GM18508 (cell line): ENCODE results near the gene DPH2.

Experiments used
- ATAC-seq: cut with Tn5 transposase; IDR thresholded peaks from one replicate; pipeline ENCODE4 v1.9.1; 2021; ENCODE audit warnings: moderate number of reproducible peaks; ENCODE audit not compliant: insufficient read depth, unreplicated experiment

The DPH2 gene, protein sequence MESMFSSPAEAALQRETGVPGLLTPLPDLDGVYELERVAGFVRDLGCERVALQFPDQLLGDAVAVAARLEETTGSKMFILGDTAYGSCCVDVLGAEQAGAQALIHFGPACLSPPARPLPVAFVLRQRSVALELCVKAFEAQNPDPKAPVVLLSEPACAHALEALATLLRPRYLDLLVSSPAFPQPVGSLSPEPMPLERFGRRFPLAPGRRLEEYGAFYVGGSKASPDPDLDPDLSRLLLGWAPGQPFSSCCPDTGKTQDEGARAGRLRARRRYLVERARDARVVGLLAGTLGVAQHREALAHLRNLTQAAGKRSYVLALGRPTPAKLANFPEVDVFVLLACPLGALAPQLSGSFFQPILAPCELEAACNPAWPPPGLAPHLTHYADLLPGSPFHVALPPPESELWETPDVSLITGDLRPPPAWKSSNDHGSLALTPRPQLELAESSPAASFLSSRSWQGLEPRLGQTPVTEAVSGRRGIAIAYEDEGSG

GRCh38 chr1:43969746-43970466, at the start of gene DPH2:
Gene DPH2, plus strand, starts transcription at chr1:43970010. Its CDS starts 166 bp downstream, at chr1:43970176.
- peak; percentile 42 for ATAC-seq

GRCh38 chr1:43921022-43921421, 48.8 kb upstream of the DPH2 start:
- ATAC-seq = no peak

GRCh38 chr1:43924516-43924915, 45.3 kb upstream of the DPH2 start:
- ATAC-seq = no peak

- ATAC-seq = no peak
Measured at GRCh38 chr1:43925846-43926245, 44.0 kb upstream of the DPH2 start.

DNA sequence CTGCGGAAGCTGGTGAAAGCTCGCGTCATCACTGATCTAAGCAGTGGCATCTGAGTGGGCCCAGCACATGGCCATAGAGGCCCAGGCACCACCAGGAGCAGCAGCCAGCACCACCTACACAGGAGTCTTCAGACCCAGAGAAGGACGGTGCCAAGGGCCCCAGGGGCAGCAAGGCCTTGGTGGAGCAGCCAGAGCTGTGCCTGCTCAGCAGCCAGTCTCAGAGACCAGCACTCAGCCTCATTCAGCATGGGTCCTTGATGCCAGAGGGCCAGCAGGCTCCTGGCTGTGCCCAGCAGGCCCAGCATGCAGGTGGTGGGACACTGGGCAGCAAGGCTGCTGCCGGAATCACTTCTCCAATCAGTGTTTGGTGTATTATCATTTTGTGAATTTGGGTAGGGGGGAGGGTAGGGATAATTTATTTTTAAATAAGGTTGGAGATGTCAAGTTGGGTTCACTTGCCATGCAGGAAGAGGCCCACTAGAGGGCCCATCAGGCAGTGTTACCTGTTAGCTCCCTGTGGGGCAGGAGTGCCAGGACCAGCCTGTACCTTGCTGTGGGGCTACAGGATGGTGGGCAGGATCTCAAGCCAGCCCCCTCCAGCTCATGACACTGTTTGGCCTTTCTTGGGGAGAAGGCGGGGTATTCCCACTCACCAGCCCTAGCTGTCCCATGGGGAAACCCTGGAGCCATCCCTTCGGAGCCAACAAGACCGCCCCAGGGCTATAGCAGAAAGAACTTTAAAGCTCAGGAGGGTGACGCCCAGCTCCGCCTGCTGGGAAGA, 39.5 kb upstream of the DPH2 start:
- no peak for ATAC-seq

DNA sequence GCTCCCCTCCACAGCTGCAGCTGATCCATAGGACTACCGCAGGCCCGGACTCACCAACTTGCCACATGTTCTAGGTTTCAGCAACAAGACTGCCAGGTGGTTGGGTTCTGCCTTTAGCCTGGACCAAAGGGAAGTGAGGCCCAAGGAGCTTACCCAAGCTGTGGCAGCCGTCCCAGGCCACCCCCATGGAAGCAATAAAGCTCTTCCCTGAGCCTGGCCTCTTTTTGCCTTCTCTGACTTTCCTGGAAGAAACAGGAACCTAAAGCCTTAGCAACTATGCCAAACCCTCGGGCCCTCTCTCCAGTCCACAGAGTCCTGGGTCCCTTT, 38.9 kb upstream of the DPH2 start:
- ATAC-seq = no peak

DNA sequence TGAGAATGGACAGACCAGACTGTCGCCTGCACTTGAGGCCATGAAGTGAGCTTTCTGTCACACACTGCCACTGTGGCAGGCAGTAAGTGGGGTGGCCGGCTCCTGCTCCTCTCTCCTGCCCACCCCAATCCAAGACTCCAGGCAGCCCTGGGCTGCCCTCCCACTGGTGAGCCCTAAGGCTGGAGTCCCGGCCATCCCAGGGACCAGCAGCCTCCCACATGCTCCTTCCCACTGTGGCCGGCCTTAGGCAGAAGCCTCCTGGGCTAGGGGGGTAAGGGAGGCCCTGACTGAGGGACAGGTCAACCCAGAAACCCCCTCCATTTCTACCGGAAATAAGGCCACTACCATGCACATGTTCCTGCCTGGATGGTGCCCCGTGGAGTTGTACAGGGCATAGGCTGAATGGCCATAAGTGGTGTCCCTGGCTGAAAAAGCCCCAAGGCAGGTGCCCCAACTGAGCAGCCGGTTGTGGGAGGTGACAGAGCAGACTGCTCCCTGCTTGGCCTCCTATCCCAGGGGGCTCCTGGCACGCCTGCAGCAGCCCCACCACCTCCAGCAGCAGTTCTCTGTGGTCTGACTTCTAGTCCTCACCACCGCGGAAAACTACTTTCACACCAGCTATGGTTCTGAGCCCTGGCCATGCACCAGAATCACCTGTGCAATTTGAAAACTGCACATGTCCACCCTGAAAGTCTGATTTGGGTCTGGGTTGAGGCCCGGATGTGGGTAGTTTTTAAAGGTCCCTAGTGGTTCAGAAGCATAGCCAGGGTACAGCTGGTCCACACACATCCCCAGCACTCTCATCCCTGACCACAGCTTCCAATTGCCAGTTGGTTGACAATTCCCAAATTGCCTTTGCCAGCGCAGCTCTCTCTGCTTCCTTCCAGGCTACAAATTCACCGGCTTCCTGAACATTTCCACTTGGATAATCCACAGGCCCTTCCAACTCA, 37.8 kb upstream of the DPH2 start:
- no peak for ATAC-seq

GRCh38 chr1:43932786-43933385, 36.9 kb upstream of the DPH2 start:
- no peak for ATAC-seq

DNA sequence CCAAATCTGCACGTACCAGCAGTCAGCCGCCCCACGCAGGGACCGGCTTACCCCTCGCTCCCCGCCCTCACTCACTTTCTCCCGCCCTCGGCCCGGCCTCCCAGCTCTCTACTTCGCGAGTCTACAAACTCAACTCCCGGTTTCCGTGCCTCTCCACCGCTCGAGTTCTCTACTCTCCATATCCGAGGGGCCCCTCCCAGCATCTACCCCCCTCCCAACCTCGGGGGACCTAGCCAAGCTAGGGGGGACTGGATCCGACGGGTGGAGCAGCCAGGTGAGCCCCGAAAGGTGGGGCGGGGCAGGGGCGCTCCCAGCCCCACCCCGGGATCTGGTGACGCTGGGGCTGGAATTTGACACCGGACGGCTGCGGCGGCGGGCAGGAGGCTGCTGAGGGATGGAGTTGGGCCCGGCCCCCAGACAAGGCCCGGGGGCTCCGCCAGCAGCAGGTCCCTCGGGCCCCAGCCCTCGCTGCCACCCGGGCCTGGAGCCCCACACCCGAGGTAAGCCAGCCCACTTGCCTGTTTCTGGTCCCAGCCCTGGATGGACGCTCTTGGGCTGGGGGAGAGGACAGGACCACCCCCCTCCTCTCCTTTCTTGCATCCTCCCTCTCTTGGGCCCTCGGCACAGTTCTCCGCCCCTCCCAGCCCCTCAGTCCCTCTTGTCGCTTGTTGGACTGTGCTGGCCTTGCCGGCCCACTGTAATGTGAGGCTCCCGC, 36.3 kb upstream of the DPH2 start, which contains the start of gene ARTN:
Gene ARTN (plus strand): TSS at position 416 of the 715 bp plus-strand sequence. CDS start 1,856 bp downstream, outside the sequence.
- no peak for ATAC-seq

DNA sequence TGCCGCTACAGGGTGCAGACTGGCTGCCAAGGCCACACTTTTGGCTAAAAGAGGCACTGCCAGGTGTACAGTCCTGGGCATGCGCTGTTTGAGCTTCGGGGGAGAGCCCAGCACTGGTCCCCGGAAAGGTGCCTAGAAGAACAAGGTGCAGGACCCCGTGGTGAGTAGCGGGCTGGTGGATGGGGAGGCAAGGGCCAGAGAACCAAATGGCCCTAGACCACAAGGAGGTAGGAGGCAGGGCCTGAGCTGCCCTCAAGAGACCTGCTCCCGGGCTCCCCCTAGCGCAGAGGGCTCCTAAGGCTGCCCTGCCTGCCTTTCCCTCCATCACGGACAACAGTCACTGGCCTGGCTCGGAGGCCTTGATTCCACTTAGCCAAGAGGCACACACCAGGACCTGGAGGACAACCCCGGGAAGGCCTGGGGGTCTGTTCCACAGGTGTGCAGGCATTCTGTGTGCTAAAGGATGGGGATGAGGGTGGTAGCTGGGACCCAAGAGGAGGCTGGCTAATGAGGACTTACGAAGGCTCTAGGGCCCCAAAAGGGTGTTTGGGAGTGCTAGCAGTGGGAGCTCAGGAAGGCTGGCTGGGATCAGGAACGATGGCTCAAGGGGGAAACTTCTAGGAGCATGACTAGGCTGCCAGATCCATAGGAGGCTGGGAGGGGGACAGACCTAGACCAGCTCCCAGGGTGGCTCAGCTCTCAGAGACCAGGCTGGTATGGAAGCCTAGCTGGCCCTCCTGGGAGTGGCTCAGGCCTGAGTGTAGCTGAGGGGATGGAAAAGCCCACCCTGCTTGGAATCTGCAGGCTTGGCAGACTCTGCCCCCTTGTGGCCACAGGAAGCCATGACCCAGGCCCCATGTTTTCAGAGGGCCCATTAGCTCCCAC, 35.5 kb upstream of the DPH2 start:
- no peak for ATAC-seq

- ATAC-seq = no peak
Measured at GRCh38 chr1:43934986-43935324, 34.9 kb upstream of the DPH2 start.

DNA sequence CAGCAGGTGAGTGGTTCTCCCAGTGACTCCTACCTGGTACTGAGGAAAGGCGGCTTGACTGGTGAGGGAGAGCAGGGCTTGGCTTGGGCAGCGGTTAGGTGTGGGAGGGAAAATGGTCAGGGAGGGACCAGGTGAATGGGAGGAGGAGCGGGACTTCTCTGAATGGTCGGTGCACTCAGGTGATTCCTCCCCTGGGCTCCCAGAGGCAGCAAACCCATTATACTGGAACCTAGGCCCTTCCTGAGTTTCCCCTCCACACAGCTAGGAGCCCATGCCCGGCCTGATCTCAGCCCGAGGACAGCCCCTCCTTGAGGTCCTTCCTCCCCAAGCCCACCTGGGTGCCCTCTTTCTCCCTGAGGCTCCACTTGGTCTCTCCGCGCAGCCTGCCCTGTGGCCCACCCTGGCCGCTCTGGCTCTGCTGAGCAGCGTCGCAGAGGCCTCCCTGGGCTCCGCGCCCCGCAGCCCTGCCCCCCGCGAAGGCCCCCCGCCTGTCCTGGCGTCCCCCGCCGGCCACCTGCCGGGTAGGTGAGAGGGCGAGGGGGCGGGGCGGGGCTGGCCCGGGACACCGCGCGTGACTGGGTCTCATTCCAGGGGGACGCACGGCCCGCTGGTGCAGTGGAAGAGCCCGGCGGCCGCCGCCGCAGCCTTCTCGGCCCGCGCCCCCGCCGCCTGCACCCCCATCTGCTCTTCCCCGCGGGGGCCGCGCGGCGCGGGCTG, 33.9 kb upstream of the DPH2 start:
- no peak for ATAC-seq

DNA sequence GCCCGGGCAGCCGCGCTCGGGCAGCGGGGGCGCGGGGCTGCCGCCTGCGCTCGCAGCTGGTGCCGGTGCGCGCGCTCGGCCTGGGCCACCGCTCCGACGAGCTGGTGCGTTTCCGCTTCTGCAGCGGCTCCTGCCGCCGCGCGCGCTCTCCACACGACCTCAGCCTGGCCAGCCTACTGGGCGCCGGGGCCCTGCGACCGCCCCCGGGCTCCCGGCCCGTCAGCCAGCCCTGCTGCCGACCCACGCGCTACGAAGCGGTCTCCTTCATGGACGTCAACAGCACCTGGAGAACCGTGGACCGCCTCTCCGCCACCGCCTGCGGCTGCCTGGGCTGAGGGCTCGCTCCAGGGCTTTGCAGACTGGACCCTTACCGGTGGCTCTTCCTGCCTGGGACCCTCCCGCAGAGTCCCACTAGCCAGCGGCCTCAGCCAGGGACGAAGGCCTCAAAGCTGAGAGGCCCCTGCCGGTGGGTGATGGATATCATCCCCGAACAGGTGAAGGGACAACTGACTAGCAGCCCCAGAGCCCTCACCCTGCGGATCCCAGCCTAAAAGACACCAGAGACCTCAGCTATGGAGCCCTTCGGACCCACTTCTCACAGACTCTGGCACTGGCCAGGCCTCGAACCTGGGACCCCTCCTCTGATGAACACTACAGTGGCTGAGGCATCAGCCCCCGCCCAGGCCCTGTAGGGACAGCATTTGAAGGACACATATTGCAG, 33.2 kb upstream of the DPH2 start:
- ATAC-seq = no peak

- no peak for ATAC-seq
Measured at GRCh38 chr1:43937179-43937865, 32.5 kb upstream of the DPH2 start.

DNA sequence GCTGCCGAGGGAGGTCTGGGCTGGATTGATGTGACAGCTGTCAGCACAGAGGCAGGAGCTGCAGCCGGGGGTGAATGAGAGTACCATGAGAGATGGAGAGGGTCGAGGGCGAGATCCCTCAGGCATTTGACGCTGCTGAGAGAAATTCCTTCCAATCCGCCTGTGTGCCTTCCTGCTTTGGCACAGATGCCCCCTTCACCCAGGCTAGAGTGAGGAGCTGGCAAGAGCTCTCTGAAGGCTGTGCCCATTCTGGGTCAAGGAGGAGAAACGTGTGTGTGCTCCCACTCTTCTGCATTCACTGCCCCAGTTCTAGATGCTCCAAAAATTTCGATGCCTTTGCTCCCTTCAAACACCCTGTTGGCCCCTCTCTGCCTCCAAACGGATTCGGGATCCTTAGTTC, 31.4 kb upstream of the DPH2 start:
- ATAC-seq = no peak
